Naive thymus-derived CD8-positive, alpha-beta T cell (primary cell): ENCODE measurements around the gene HSPA6. TPM values are rescaled to one million over a fixed set of nuclear protein-coding genes. Genes with fewer than 3 reads are reported as not detected.

Experiments used
- ATAC-seq, 2 donors: fragments of 150-1000 bp; cut with Tn5 transposase in 1 of 2; sonication (Bioruptor Pico), chemical (Tn5 transposase) in 1 of 2; 1 replicate in 1 of 2; 2 replicates in 1 of 2; pipeline ENCODE4 v1.10.0; 2021; ENCODE audit warnings: mild to moderate bottlenecking in 2 of 2, moderate library complexity in 2 of 2
- POLR2A ChIA-PET: fragments of 350-600 bp; sonication (Branson Sonifier 250); formaldehyde crosslinking; loops from one replicate; lab custom pipeline; 2021; ENCODE audit warnings: antibody characterized with exemption; lab: Charles Lee
- DNase-seq, 10 donors: peaks; one replicate each; pipeline versions ENCODE4 v3.0.0 to v3.0.0-alpha.2; 2020 to 2022
- H3K27ac Mint-ChIP-seq, 10 donors: one replicate each; pipeline ENCODE4 v1.8.0; 2020 to 2022; ENCODE audit warnings: mild to moderate bottlenecking in 10 of 10, mixed read lengths in 10 of 10, moderate library complexity in 4 of 10, inconsistent platforms in 1 of 10
- H3K27me3 Mint-ChIP-seq, 5 donors: one replicate each; pipeline ENCODE4 v1.8.0; 2021 to 2022; ENCODE audit warnings: mixed read lengths in 5 of 5
- H3K36me3 Mint-ChIP-seq, 3 donors: one replicate each; pipeline ENCODE4 v1.8.0; 2020 to 2022; ENCODE audit warnings: mixed read lengths in 3 of 3, mild to moderate bottlenecking in 2 of 3, inconsistent platforms in 1 of 3
- H3K4me1 Mint-ChIP-seq, 4 donors: one replicate each; pipeline ENCODE4 v1.8.0; 2021 to 2022; ENCODE audit warnings: mixed read lengths in 4 of 4
- H3K4me3 Mint-ChIP-seq, 10 donors: one replicate each; pipeline ENCODE4 v1.8.0; 2020 to 2022; ENCODE audit warnings: mild to moderate bottlenecking in 10 of 10, mixed read lengths in 10 of 10, moderate library complexity in 6 of 10, inconsistent platforms in 1 of 10
- H3K9me3 Mint-ChIP-seq, 9 donors: one replicate each; pipeline ENCODE4 v1.8.0; 2020 to 2022; ENCODE audit warnings: mixed read lengths in 9 of 9, mild to moderate bottlenecking in 3 of 9, inconsistent platforms in 1 of 9, moderate library complexity in 1 of 9
- polyA plus RNA-seq, 3 donors: library from polyadenylated mRNA; unstranded; fragments of 300-500 nt; fragmentation: Illumina TruSeq; gene quantifications; one replicate each; pipeline ENCODE4 v1.2.3, GENCODE V29; 2021
- total RNA-seq, 8 experiments: library from RNA in 2 of 8; stranded (reverse) in 2 of 8; gene quantifications; one replicate each; pipeline ENCODE4 v1.2.3 and lab custom pipeline; 2021 to 2026

Gene HSPA6
- total and polyA plus RNA-seq, 5 experiments from 2014 or later: 0.06 to 3.6 (median 3.1) TPM; not detected in 2

GRCh38 chr1:161494091-161494735 is 30.1 kb upstream of the HSPA6 start:
- Mint-ChIP-seq H3K27me3 (peaks cover 36 to 75% (median 53%) of the 10 kb centered on the region in 5 donors), H3K9me3 (no peaks in the 10 kb centered on the region), H3K27ac (no peak overlapping the region), H3K4me1 (peaks cover 9 to 17% (median 16%) of the 10 kb centered on the region in 4 donors), H3K36me3 (no peaks in the 10 kb centered on the region), H3K4me3 (no peak overlapping the region)
- ATAC-seq (no peak), DNase-seq (no peak)
- POLR2A ChIA-PET: no interaction called here

- Mint-ChIP-seq H3K4me1 (peaks cover 13 to 22% (median 20%) of the 10 kb centered on the region in 4 donors), H3K27ac (no peak overlapping the region), H3K4me3 (no peak overlapping the region), H3K36me3 (no peaks in the 10 kb centered on the region), H3K27me3 (peaks cover 35 to 64% (median 45%) of the 10 kb centered on the region in 5 donors), H3K9me3 (no peaks in the 10 kb centered on the region)
- DNase-seq (no peak), ATAC-seq (no peak)
- POLR2A ChIA-PET: no interaction called here
Measured at GRCh38 chr1:161495490-161495889, 28.9 kb upstream of the HSPA6 start.

GRCh38 chr1:161497961-161498360 is 26.4 kb upstream of the HSPA6 start:
- H3K4me1 Mint-ChIP-seq: peaks cover 4 to 6% (median 6%) of the 10 kb centered on the region in 4 donors
- H3K27me3 Mint-ChIP-seq: peaks cover 29 to 44% (median 33%) of the 10 kb centered on the region in 5 donors
- POLR2A ChIA-PET: no interaction called here
- H3K4me3 Mint-ChIP-seq: no peak overlapping the region
- H3K27ac Mint-ChIP-seq: no peak overlapping the region
- H3K36me3 Mint-ChIP-seq: no peaks in the 10 kb centered on the region
- DNase-seq: no peak
- no peak for ATAC-seq
- no peaks in the 10 kb centered on the region for H3K9me3 Mint-ChIP-seq

GRCh38 chr1:161498646-161499045 is 25.7 kb upstream of the HSPA6 start:
- Mint-ChIP-seq H3K27me3 (peaks cover 24 to 42% (median 29%) of the 10 kb centered on the region in 5 donors), H3K27ac (no peak overlapping the region), H3K4me1 (peaks cover 4 to 6% (median 6%) of the 10 kb centered on the region in 4 donors), H3K36me3 (no peaks in the 10 kb centered on the region), H3K9me3 (no peaks in the 10 kb centered on the region), H3K4me3 (no peak overlapping the region)
- POLR2A ChIA-PET: no interaction called here
- ATAC-seq (no peak), DNase-seq (no peak)

GRCh38 chr1:161499099-161500039 is 25.0 kb upstream of the HSPA6 start:
- Mint-ChIP-seq H3K27me3 (peaks cover 17 to 39% (median 24%) of the 10 kb centered on the region in 5 donors), H3K36me3 (no peaks in the 10 kb centered on the region), H3K4me1 (peaks cover 4 to 6% (median 6%) of the 10 kb centered on the region in 4 donors), H3K27ac (no peak overlapping the region), H3K4me3 (no peak overlapping the region), H3K9me3 (no peaks in the 10 kb centered on the region)
- ATAC-seq: no peak
- DNase-seq: no peak
- POLR2A ChIA-PET: no interaction called here

GRCh38 chr1:161501234-161501633 is 23.1 kb upstream of the HSPA6 start:
- DNase-seq: no peak
- no peak overlapping the region for H3K4me3 Mint-ChIP-seq

GRCh38 chr1:161502181-161502580 is 22.2 kb upstream of the HSPA6 start:
- H3K27me3 Mint-ChIP-seq: peaks cover 16 to 39% (median 29%) of the 10 kb centered on the region in 5 donors
- no peak overlapping the region for H3K27ac Mint-ChIP-seq
- peaks cover 8 to 22% (median 15%) of the 10 kb centered on the region in 4 donors for H3K4me1 Mint-ChIP-seq
- ATAC-seq (no peak), DNase-seq (no peak)
- no peaks in the 10 kb centered on the region for H3K9me3 Mint-ChIP-seq
- POLR2A ChIA-PET: no interaction called here
- H3K4me3 Mint-ChIP-seq: no peak overlapping the region
- no peaks in the 10 kb centered on the region for H3K36me3 Mint-ChIP-seq

More at GRCh38 chr1:161501234-161501633, 23.1 kb upstream of the HSPA6 start:
- Mint-ChIP-seq H3K27ac (no peak overlapping the region), H3K4me1 (peaks cover 6 to 13% (median 7%) of the 10 kb centered on the region in 4 donors), H3K36me3 (no peaks in the 10 kb centered on the region), H3K9me3 (no peaks in the 10 kb centered on the region), H3K27me3 (peaks cover 17 to 35% (median 24%) of the 10 kb centered on the region in 5 donors)
- no peak for ATAC-seq
- POLR2A ChIA-PET: no interaction called here

- Mint-ChIP-seq H3K4me1 (peaks cover 8 to 22% (median 15%) of the 10 kb centered on the region in 4 donors), H3K27ac (no peak overlapping the region), H3K27me3 (peaks cover 17 to 37% (median 27%) of the 10 kb centered on the region in 5 donors), H3K36me3 (no peaks in the 10 kb centered on the region), H3K4me3 (no peak overlapping the region), H3K9me3 (no peaks in the 10 kb centered on the region)
- ATAC-seq: no peak
- POLR2A ChIA-PET: no interaction called here
- DNase-seq: no peak
Measured at GRCh38 chr1:161502641-161503393, 21.5 kb upstream of the HSPA6 start.

GRCh38 chr1:161503394-161503748 is 21.0 kb upstream of the HSPA6 start:
- no peak overlapping the region for H3K4me3 Mint-ChIP-seq
- DNase-seq (no peak), ATAC-seq (no peak)
- H3K36me3 Mint-ChIP-seq: no peaks in the 10 kb centered on the region
- POLR2A ChIA-PET: no interaction called here
- H3K9me3 Mint-ChIP-seq: no peaks in the 10 kb centered on the region
- no peak overlapping the region for H3K27ac Mint-ChIP-seq
- peaks cover 17 to 38% (median 27%) of the 10 kb centered on the region in 5 donors for H3K27me3 Mint-ChIP-seq
- peaks cover 8 to 22% (median 15%) of the 10 kb centered on the region in 4 donors for H3K4me1 Mint-ChIP-seq

GRCh38 chr1:161505686-161506085 is 18.7 kb upstream of the HSPA6 start:
- no peak for DNase-seq
- Mint-ChIP-seq H3K4me3 (peak overlapping the region in 1 of 10 donors; percentile 61), H3K4me1 (peaks cover 4 to 15% (median 9%) of the 10 kb centered on the region in 4 donors), H3K27ac (no peak overlapping the region), H3K9me3 (no peaks in the 10 kb centered on the region), H3K27me3 (peaks cover 9 to 34% (median 25%) of the 10 kb centered on the region in 5 donors), H3K36me3 (no peaks in the 10 kb centered on the region)
- POLR2A ChIA-PET: no interaction called here
- no peak for ATAC-seq

- Mint-ChIP-seq H3K27me3 (peaks cover 5 to 36% (median 27%) of the 10 kb centered on the region in 5 donors), H3K36me3 (no peaks in the 10 kb centered on the region), H3K4me3 (peak overlapping the region in 2 of 10 donors; percentile 33 to 61), H3K27ac (no peak overlapping the region), H3K9me3 (no peaks in the 10 kb centered on the region), H3K4me1 (peaks cover 4 to 15% (median 9%) of the 10 kb centered on the region in 4 donors)
- DNase-seq (no peak), ATAC-seq (peak in 1 of 2 donors; percentile 25)
- POLR2A ChIA-PET: interaction anchor here (1.0 kb wide), 1 partner anchor 220 kb away, joined by 3 read pairs; no protein-coding TSS in a partner anchor
Measured at GRCh38 chr1:161506336-161507223, 17.8 kb upstream of the HSPA6 start.
